H9 (cell line): ENCODE measurements around the gene DLG1. TPM values are rescaled to one million over a fixed set of nuclear protein-coding genes. Genes with fewer than 3 reads are reported as not detected.
A peak's percentile ranks its signal among the peaks of the same experiment; 100 is the strongest.

ENCODE experiments used
- DNase-seq: peaks from one replicate; pipeline ENCODE4 v3.0.0-alpha.2; 2017
- H2AFZ ChIP-seq: one replicate; pipeline ENCODE4 v1.6.1; 2013; ENCODE audit warnings: mild to moderate bottlenecking, low read length, control low read depth, moderate library complexity
- H2AK5ac ChIP-seq: 2 replicates; pipeline ENCODE4 v1.6.1; 2013; ENCODE audit warnings: low read length, control low read depth, mixed read lengths; ENCODE audit not compliant: insufficient read length
- H2BK120ac ChIP-seq: one replicate; pipeline ENCODE4 v1.6.1; 2013; ENCODE audit warnings: low read depth, mild to moderate bottlenecking, low read length, control low read depth, inconsistent platforms; ENCODE audit not compliant: poor library complexity, severe bottlenecking
- H2BK12ac ChIP-seq: 2 replicates; pipeline ENCODE4 v1.6.1; 2013; ENCODE audit warnings: low read length, control low read depth, mixed read lengths, low read depth; ENCODE audit not compliant: insufficient read length
- H2BK15ac ChIP-seq: 2 replicates; pipeline ENCODE4 v1.6.1; 2013; ENCODE audit warnings: low read depth, low read length, control low read depth
- H2BK20ac ChIP-seq: one replicate; pipeline ENCODE4 v1.6.1; 2013; ENCODE audit warnings: low read depth, mild to moderate bottlenecking, low read length, control low read depth, inconsistent platforms; ENCODE audit not compliant: poor library complexity, severe bottlenecking
- H2BK5ac ChIP-seq: 2 replicates; pipeline ENCODE4 v1.6.1; 2013; ENCODE audit warnings: low read length, control low read depth, mixed read lengths; ENCODE audit not compliant: insufficient read length
- H3K14ac ChIP-seq: 2 replicates; pipeline ENCODE4 v1.6.1; 2013; ENCODE audit warnings: low read length, control low read depth; ENCODE audit not compliant: insufficient read depth
- H3K18ac ChIP-seq: 2 replicates; pipeline ENCODE4 v1.6.1; 2013; ENCODE audit warnings: low read depth, mild to moderate bottlenecking, mixed read lengths, low read length, control low read depth; ENCODE audit not compliant: insufficient read length
- H3K23ac ChIP-seq: 2 replicates; pipeline ENCODE4 v1.6.1; 2013; ENCODE audit warnings: low read length, control low read depth, mixed read lengths, low read depth; ENCODE audit not compliant: insufficient read length
- H3K23me2 ChIP-seq: 2 replicates; pipeline ENCODE4 v1.6.1; 2013; ENCODE audit warnings: low read depth, mild to moderate bottlenecking, mixed read lengths, low read length, control low read depth; ENCODE audit not compliant: insufficient read length, poor library complexity, severe bottlenecking
- H3K27ac ChIP-seq: 2 replicates; pipeline ENCODE4 v1.5.1; 2013; ENCODE audit warnings: low read length, control low read depth, mixed read lengths, low read depth; ENCODE audit not compliant: insufficient read length
- H3K27me3 ChIP-seq: 2 replicates; pipeline ENCODE4 v1.6.1; 2013; ENCODE audit warnings: low read length, control low read depth, inconsistent platforms; ENCODE audit not compliant: insufficient read depth
- H3K4ac ChIP-seq: 2 replicates; pipeline ENCODE4 v1.6.1; 2013; ENCODE audit warnings: low read depth, mild to moderate bottlenecking, control low read depth, inconsistent platforms, low read length, moderate library complexity
- H3K4me1 ChIP-seq: 2 replicates; pipeline ENCODE4 v1.6.1; 2013; ENCODE audit warnings: low read length, control low read depth, inconsistent platforms; ENCODE audit not compliant: insufficient read depth
- H3K4me2 ChIP-seq: 2 replicates; pipeline ENCODE4 v1.6.1; 2013; ENCODE audit warnings: low read length, control low read depth, mixed read lengths; ENCODE audit not compliant: insufficient read length, insufficient read depth
- H3K56ac ChIP-seq: 2 replicates; pipeline ENCODE4 v1.6.1; 2013; ENCODE audit warnings: low read depth, mild to moderate bottlenecking, mixed read lengths, low read length, control low read depth; ENCODE audit not compliant: insufficient read length
- H3K79me1 ChIP-seq: 2 replicates; pipeline ENCODE4 v1.6.1; 2013; ENCODE audit warnings: low read depth, mild to moderate bottlenecking, moderate library complexity, low read length, control low read depth, inconsistent platforms; ENCODE audit not compliant: insufficient read depth, poor library complexity, severe bottlenecking
- H3K79me2 ChIP-seq: 2 replicates; pipeline ENCODE4 v1.6.1; 2013; ENCODE audit warnings: low read length, control low read depth, inconsistent platforms; ENCODE audit not compliant: insufficient read depth
- H3K9ac ChIP-seq: 2 replicates; pipeline ENCODE4 v1.6.1; 2013; ENCODE audit warnings: low read length, control low read depth, mixed read lengths; ENCODE audit not compliant: insufficient read length; ENCODE audit errors: extremely low read depth
- H3K9me3 ChIP-seq: one replicate; pipeline ENCODE4 v1.6.1; 2013; ENCODE audit warnings: low read depth, low read length, inconsistent platforms; ENCODE audit not compliant: control insufficient read depth
- H3T11ph ChIP-seq: one replicate; pipeline ENCODE4 v1.6.1; 2013; ENCODE audit warnings: mild to moderate bottlenecking, low read length, control low read depth, inconsistent platforms
- H4K20me1 ChIP-seq: one replicate; pipeline ENCODE4 v1.6.1; 2013; ENCODE audit not compliant: control insufficient read depth, insufficient read length, insufficient read depth
- H4K5ac ChIP-seq: 2 replicates; pipeline ENCODE4 v1.6.1; 2013; ENCODE audit warnings: low read depth, mild to moderate bottlenecking, mixed read lengths, low read length, control low read depth; ENCODE audit not compliant: insufficient read length
- H4K8ac ChIP-seq: replicated peaks from 2 replicates; pipeline ENCODE4 v1.6.1; 2013; ENCODE audit warnings: low read length, control low read depth, mixed read lengths, low read depth; ENCODE audit not compliant: insufficient read length
- H4K91ac ChIP-seq: 2 replicates; pipeline ENCODE4 v1.6.1; 2013; ENCODE audit warnings: low read depth, mild to moderate bottlenecking, moderate library complexity, mixed read lengths, low read length, control low read depth; ENCODE audit not compliant: insufficient read length
- H3K27ac Mint-ChIP-seq, 3 experiments: 2 replicates in 2 of 3; 3 replicates in 1 of 3; pipeline ENCODE4 v1.8.0; 2020 to 2021; ENCODE audit warnings: mixed read lengths in 3 of 3, mild to moderate bottlenecking in 1 of 3, moderate library complexity in 1 of 3
- H3K27me3 Mint-ChIP-seq: 2 replicates; pipeline ENCODE4 v1.8.0; 2021; ENCODE audit warnings: low read depth, mild to moderate bottlenecking, moderate library complexity, mixed read lengths
- H3K36me3 Mint-ChIP-seq, 3 experiments: 2 replicates in 2 of 3; 3 replicates in 1 of 3; pipeline ENCODE4 v1.8.0; 2020 to 2021; ENCODE audit warnings: low read depth in 3 of 3, mixed read lengths in 3 of 3; ENCODE audit not compliant: insufficient read depth in 1 of 3
- H3K4me1 Mint-ChIP-seq, 2 experiments: 2 replicates each; pipeline ENCODE4 v1.8.0; 2020; ENCODE audit warnings: mixed read lengths in 2 of 2
- H3K4me3 Mint-ChIP-seq, 2 experiments: 2 replicates in 1 of 2; 3 replicates in 1 of 2; pipeline ENCODE4 v1.8.0; 2020 to 2021; ENCODE audit warnings: mild to moderate bottlenecking in 2 of 2, mixed read lengths in 2 of 2, moderate library complexity in 1 of 2
- H3K9me3 Mint-ChIP-seq, 2 experiments: 2 replicates in 1 of 2; 3 replicates in 1 of 2; pipeline ENCODE4 v1.8.0; 2020; ENCODE audit warnings: mild to moderate bottlenecking in 2 of 2, mixed read lengths in 2 of 2, moderate library complexity in 1 of 2
- WGBS: extraction: QIAGEN DNeasy Blood & Tissue Kit; methylation state at CpG from one replicate; pipeline ENCODE4 v1.1.7; 2013; ENCODE audit warnings: missing lambda C conversion rate, low lambda C conversion rate, mixed read lengths; ENCODE audit not compliant: insufficient read length; ENCODE audit errors: extremely low coverage; 5-methylcytosine and 5-hydroxymethylcytosine counted together
- total RNA-seq: library from RNA; stranded (reverse); gene quantifications from 2 replicates; pipeline ENCODE4 v1.2.1, GENCODE V29; 2021
- TF ChIP-seq, protein P1 (sequence below): fragments of 200-600 bp; sonication (generic); conservative IDR thresholded peaks from 3 replicates; pipeline ENCODE4 v1.8.0; 2021; ENCODE audit warnings: antibody characterized with exemption, mild to moderate bottlenecking

DLG1 gene
- total RNA-seq, 1 experiment from 2014 or later, result 84.1 TPM

- H2BK5ac ChIP-seq, result no peak overlapping the region
- no peaks in the 10 kb centered on the region for H3K9me3 ChIP-seq
- no peak overlapping the region for H3K18ac ChIP-seq
- no peaks in the 10 kb centered on the region for H3K27me3 ChIP-seq
- no peaks in the 10 kb centered on the region for H3K79me1 ChIP-seq
- peaks cover 4% of the 10 kb centered on the region; the same call in 1 of the 2 replicates for H3K4me1 ChIP-seq
- H3K56ac ChIP-seq, result no peak overlapping the region
- no peak overlapping the region for H2BK20ac ChIP-seq
- H2BK120ac ChIP-seq, result no peak overlapping the region
- no peak overlapping the region for H3T11ph ChIP-seq
- no peak overlapping the region for H4K5ac ChIP-seq
- DNase-seq, result no peak
- H3K9me3 Mint-ChIP-seq, result no peaks in the 10 kb centered on the region
- H3K9ac ChIP-seq, result no peak overlapping the region
- H2BK12ac ChIP-seq, result no peak overlapping the region
- H2AFZ ChIP-seq, result no peak overlapping the region
- H3K4ac ChIP-seq, result no peak overlapping the region
- H3K14ac ChIP-seq, result no peak overlapping the region
- TF ChIP-seq, protein P1, sequence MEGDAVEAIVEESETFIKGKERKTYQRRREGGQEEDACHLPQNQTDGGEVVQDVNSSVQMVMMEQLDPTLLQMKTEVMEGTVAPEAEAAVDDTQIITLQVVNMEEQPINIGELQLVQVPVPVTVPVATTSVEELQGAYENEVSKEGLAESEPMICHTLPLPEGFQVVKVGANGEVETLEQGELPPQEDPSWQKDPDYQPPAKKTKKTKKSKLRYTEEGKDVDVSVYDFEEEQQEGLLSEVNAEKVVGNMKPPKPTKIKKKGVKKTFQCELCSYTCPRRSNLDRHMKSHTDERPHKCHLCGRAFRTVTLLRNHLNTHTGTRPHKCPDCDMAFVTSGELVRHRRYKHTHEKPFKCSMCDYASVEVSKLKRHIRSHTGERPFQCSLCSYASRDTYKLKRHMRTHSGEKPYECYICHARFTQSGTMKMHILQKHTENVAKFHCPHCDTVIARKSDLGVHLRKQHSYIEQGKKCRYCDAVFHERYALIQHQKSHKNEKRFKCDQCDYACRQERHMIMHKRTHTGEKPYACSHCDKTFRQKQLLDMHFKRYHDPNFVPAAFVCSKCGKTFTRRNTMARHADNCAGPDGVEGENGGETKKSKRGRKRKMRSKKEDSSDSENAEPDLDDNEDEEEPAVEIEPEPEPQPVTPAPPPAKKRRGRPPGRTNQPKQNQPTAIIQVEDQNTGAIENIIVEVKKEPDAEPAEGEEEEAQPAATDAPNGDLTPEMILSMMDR, result peak; percentile 38; the same call in 2 of the 3 replicates
- H2AK5ac ChIP-seq, result no peak overlapping the region
- H3K23me2 ChIP-seq, result no peaks in the 10 kb centered on the region
- H3K27ac Mint-ChIP-seq, result no peak overlapping the region
- no peak overlapping the region for H3K27ac ChIP-seq
- H2BK15ac ChIP-seq, result no peak overlapping the region
- peaks cover 3% of the 10 kb centered on the region; the same call in 1 of the 2 replicates for H3K27me3 Mint-ChIP-seq
- no peaks in the 10 kb centered on the region for H3K36me3 Mint-ChIP-seq
- no peak overlapping the region for H4K91ac ChIP-seq
- no peak overlapping the region for H3K23ac ChIP-seq
- peaks cover 14 to 19% of the 10 kb centered on the region in 2 experiments for H3K4me1 Mint-ChIP-seq
- no CpG with 5 or more reads among the region's 3 CpGs for WGBS
- no peak overlapping the region for H3K4me2 ChIP-seq
- H4K20me1 ChIP-seq, result no peaks in the 10 kb centered on the region
- no peaks in the 10 kb centered on the region for H3K79me2 ChIP-seq
- no peak overlapping the region for H4K8ac ChIP-seq
- H3K4me3 Mint-ChIP-seq, result no peak overlapping the region
Measured at GRCh38 chr3:197331131-197331530, 32.7 kb upstream of the DLG1 start.
